Hepatocyte (in vitro differentiated cells): ENCODE data around the gene BRD3OS.

Experiments
- EZH2 ChIP-seq: fragments of 200-600 bp; sonication (generic); IDR thresholded peaks from 2 replicates; pipeline ENCODE4 v1.6.1; 2016; ENCODE audit warnings: antibody characterized with exemption, mild to moderate bottlenecking, borderline replicate concordance
- EZH2phosphoT487 ChIP-seq: fragments of 200-600 bp; sonication (generic); IDR thresholded peaks from one replicate; pipeline ENCODE4 v1.6.1; 2018; ENCODE audit warnings: antibody characterized with exemption, mild to moderate bottlenecking, low read depth, moderate library complexity; ENCODE audit not compliant: unreplicated experiment, severe bottlenecking
- TF ChIP-seq, protein P1 (sequence below): fragments of 200-600 bp; sonication (generic); IDR thresholded peaks from 2 replicates; pipeline ENCODE4 v1.5.1; 2016; ENCODE audit warnings: antibody characterized with exemption, mild to moderate bottlenecking; ENCODE audit not compliant: poor library complexity

DNA sequence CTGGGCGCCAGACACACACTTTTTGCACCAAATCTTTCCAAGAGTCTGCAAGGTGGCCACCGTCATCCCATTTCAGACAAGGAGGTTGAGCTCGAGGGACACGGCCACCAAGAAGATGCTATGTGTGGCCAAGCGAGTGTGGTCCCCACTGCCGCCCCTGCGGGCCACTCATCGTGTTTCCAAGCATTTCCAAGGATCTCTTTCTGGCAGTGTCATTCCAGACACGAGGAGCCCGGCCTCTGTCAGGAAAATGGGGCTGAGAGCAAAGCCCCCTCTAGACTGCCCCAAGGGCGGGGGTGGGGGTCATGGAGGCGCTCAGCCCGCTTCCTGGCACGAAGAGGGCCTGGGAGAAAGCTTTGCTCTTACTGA, 43.7 kb upstream of the BRD3OS start:
- TF ChIP-seq, protein P1, sequence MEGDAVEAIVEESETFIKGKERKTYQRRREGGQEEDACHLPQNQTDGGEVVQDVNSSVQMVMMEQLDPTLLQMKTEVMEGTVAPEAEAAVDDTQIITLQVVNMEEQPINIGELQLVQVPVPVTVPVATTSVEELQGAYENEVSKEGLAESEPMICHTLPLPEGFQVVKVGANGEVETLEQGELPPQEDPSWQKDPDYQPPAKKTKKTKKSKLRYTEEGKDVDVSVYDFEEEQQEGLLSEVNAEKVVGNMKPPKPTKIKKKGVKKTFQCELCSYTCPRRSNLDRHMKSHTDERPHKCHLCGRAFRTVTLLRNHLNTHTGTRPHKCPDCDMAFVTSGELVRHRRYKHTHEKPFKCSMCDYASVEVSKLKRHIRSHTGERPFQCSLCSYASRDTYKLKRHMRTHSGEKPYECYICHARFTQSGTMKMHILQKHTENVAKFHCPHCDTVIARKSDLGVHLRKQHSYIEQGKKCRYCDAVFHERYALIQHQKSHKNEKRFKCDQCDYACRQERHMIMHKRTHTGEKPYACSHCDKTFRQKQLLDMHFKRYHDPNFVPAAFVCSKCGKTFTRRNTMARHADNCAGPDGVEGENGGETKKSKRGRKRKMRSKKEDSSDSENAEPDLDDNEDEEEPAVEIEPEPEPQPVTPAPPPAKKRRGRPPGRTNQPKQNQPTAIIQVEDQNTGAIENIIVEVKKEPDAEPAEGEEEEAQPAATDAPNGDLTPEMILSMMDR: no peak
- TF ChIP-seq EZH2 (no peak), EZH2phosphoT487 (no peak)
